Adrenal gland (tissue), 5 donors: ENCODE data around the gene CACNG1.

Experiments used
- POLR2A ChIP-seq, 2 donors: fragments of 450-650 bp; IDR thresholded peaks; one replicate each; pipeline ENCODE4 v1.6.1; 2017; ENCODE audit warnings: antibody characterized with exemption in 2 of 2, mild to moderate bottlenecking in 2 of 2, moderate library complexity in 1 of 2
- TF ChIP-seq, protein P1 (sequence below), 6 experiments: fragments of 450-650 bp in 4 of 6; fragments of 200-600 bp in 2 of 6; sonication (generic) in 1 of 6; IDR thresholded peaks; 1 replicate in 5 of 6; 2 replicates in 1 of 6; pipeline versions ENCODE4 v1.5.1 to v1.8.0; 2016 to 2021; ENCODE audit warnings: antibody characterized with exemption in 6 of 6, mild to moderate bottlenecking in 2 of 6, moderate library complexity in 1 of 6
- donor health status: DM: no; HTN: no; CAD: no.

DNA sequence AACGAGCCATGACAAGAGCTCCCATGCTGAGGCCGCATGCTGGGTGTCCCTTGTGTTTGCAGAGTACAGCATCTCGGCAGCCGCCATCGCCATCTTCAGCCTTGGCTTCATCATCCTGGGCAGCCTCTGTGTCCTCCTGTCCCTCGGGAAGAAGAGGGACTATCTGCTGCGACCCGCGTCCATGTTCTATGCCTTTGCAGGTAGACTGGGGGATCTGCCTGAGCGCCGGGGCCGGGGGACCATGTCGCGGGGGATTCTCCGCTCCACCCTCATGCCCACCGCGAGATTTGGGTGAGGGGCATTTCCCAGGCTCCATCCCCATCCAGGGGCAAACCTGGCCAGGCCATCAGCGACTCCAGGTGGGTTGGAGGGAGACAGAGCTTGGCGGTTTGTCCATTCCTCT is 10.7 kb downstream of the CACNG1 start:
- TF ChIP-seq, protein P1, sequence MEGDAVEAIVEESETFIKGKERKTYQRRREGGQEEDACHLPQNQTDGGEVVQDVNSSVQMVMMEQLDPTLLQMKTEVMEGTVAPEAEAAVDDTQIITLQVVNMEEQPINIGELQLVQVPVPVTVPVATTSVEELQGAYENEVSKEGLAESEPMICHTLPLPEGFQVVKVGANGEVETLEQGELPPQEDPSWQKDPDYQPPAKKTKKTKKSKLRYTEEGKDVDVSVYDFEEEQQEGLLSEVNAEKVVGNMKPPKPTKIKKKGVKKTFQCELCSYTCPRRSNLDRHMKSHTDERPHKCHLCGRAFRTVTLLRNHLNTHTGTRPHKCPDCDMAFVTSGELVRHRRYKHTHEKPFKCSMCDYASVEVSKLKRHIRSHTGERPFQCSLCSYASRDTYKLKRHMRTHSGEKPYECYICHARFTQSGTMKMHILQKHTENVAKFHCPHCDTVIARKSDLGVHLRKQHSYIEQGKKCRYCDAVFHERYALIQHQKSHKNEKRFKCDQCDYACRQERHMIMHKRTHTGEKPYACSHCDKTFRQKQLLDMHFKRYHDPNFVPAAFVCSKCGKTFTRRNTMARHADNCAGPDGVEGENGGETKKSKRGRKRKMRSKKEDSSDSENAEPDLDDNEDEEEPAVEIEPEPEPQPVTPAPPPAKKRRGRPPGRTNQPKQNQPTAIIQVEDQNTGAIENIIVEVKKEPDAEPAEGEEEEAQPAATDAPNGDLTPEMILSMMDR (IDR thresholded peaks at IDR 0.05), result no peak
- TF ChIP-seq POLR2A (IDR thresholded peaks at IDR 0.05), result no peak
